HFFc6 (cell line): Measurements from ENCODE around the gene CTXND1. TPM values are rescaled to one million over a fixed set of nuclear protein-coding genes. Genes with fewer than 3 reads are reported as not detected.

Experiments used
- DNase-seq: peaks from one replicate; pipeline ENCODE4 v3.0.0-alpha.2; 2018
- H3K27ac Mint-ChIP-seq: 2 replicates; pipeline ENCODE4 v1.8.0; 2020; ENCODE audit warnings: mild to moderate bottlenecking, mixed read lengths
- H3K27me3 Mint-ChIP-seq: 2 replicates; pipeline ENCODE4 v1.8.0; 2021; ENCODE audit warnings: mild to moderate bottlenecking, moderate library complexity, mixed read lengths; ENCODE audit not compliant: insufficient read depth
- H3K36me3 Mint-ChIP-seq: 2 replicates; pipeline ENCODE4 v1.8.0; 2021; ENCODE audit warnings: low read depth, mixed read lengths
- H3K4me1 Mint-ChIP-seq: 2 replicates; pipeline ENCODE4 v1.8.0; 2020; ENCODE audit warnings: low read depth, mixed read lengths
- H3K4me3 Mint-ChIP-seq: 2 replicates; pipeline ENCODE4 v1.8.0; 2020; ENCODE audit warnings: mild to moderate bottlenecking, moderate library complexity, mixed read lengths
- H3K9me3 Mint-ChIP-seq: 2 replicates; pipeline ENCODE4 v1.8.0; 2020; ENCODE audit warnings: mild to moderate bottlenecking, mixed read lengths
- total RNA-seq, 6 experiments: library from RNA; stranded (reverse); fragmentation: NEBNext Ultra II Directional; extraction: Animal tissue kit (Norgen Biotek cat#: 25700); gene quantifications; 2 replicates in 1 of 6; 3 replicates in 5 of 6; pipeline ENCODE4 v1.2.3, GENCODE V29; 2021
- TF ChIP-seq, protein P1 (sequence below): fragments of 200-600 bp; sonication (generic); IDR thresholded peaks from 2 replicates; pipeline ENCODE4 v1.5.0; 2021; ENCODE audit warnings: antibody characterized with exemption, mild to moderate bottlenecking

CTXND1 gene
- total RNA-seq, 6 experiments from 2014 or later: not detected

DNA sequence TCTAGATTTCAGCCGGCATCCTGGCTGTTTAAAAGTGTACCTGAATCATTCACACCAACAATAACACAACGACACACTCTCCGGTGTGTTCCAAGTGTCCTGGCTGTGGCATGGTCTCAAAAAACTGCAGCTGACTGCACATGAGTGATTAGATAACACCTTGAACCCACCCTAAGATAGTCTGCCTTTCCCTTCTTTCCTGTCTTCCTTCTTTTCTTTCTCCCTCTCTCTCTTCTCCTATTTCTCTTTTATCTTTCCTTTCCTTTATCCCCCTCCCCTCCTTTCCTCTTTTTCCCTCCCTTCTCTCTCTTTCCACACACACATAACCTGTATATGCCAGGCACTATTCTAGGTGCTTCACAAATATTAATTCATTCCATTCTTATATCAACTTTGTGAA, 100.4 kb downstream of the CTXND1 start:
- no peaks in the 10 kb centered on the region; the same call in 1 of the 2 replicates for H3K27me3 Mint-ChIP-seq
- H3K9me3 Mint-ChIP-seq: no peaks in the 10 kb centered on the region
- H3K4me3 Mint-ChIP-seq: peak overlapping the region; percentile 88; the same call in 1 of the 2 replicates
- H3K4me1 Mint-ChIP-seq: peaks cover 37% of the 10 kb centered on the region
- DNase-seq: no peak
- peaks cover 9% of the 10 kb centered on the region for H3K36me3 Mint-ChIP-seq
- TF ChIP-seq, protein P1, sequence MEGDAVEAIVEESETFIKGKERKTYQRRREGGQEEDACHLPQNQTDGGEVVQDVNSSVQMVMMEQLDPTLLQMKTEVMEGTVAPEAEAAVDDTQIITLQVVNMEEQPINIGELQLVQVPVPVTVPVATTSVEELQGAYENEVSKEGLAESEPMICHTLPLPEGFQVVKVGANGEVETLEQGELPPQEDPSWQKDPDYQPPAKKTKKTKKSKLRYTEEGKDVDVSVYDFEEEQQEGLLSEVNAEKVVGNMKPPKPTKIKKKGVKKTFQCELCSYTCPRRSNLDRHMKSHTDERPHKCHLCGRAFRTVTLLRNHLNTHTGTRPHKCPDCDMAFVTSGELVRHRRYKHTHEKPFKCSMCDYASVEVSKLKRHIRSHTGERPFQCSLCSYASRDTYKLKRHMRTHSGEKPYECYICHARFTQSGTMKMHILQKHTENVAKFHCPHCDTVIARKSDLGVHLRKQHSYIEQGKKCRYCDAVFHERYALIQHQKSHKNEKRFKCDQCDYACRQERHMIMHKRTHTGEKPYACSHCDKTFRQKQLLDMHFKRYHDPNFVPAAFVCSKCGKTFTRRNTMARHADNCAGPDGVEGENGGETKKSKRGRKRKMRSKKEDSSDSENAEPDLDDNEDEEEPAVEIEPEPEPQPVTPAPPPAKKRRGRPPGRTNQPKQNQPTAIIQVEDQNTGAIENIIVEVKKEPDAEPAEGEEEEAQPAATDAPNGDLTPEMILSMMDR: no peak
- H3K27ac Mint-ChIP-seq: peak overlapping the region; percentile 78

DNA sequence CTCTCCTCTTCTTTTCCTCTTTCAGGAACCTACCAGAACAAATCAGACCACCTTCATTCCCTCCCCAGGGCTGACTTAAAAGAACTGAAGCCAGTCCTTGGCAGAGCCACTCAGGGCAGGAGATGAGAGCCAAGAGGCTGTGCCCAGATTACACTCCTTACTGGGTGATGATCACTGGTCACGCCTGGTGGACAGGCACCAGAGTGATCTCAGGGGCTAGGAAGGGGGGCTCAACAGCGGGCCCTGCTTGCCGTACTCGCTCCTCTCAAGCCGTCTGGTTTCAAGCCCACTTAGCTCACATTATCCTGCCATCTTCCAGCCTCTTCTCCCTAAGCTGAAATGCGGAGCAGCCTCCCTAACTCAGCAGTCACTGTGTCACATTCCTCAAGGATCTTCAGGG, 100.9 kb downstream of the CTXND1 start:
- TF ChIP-seq, protein P1: no peak
- Mint-ChIP-seq H3K9me3 (no peaks in the 10 kb centered on the region), H3K27me3 (no peaks in the 10 kb centered on the region; the same call in 1 of the 2 replicates), H3K4me3 (no peak overlapping the region), H3K4me1 (peaks cover 37% of the 10 kb centered on the region), H3K36me3 (peaks cover 9% of the 10 kb centered on the region), H3K27ac (no peak overlapping the region; the same call in 1 of the 2 replicates)
- no peak for DNase-seq

Other genes starting within 250 kb of the CTXND1 start
- gene ZFAND6, start 192.5 kb downstream of the CTXND1 start, total RNA-seq: 10 to 100 TPM; 49.0 to 62.6 (median 57.6) TPM
- 10 to 100 TPM; 51.1 to 75.4 (median 61.1) TPM for gene FAH, start 99.2 kb downstream of the CTXND1 start, total RNA-seq
- 10 to 100 TPM in 4 of 6 experiments, 1 to 10 TPM in 2; 2.4 to 16.6 (median 15.5) TPM for gene ARNT2, start 152.2 kb upstream of the CTXND1 start, total RNA-seq